NCI-H2107 (cell line): ENCODE measurements around the gene SYCE3.
A peak's percentile ranks its signal among the peaks of the same experiment; 100 is the strongest.

Experiments used
- DNase-seq: peaks from one replicate; lab custom pipeline; 2025; lab: John Stamatoyannopoulos, UW

The SYCE3 gene

DNA sequence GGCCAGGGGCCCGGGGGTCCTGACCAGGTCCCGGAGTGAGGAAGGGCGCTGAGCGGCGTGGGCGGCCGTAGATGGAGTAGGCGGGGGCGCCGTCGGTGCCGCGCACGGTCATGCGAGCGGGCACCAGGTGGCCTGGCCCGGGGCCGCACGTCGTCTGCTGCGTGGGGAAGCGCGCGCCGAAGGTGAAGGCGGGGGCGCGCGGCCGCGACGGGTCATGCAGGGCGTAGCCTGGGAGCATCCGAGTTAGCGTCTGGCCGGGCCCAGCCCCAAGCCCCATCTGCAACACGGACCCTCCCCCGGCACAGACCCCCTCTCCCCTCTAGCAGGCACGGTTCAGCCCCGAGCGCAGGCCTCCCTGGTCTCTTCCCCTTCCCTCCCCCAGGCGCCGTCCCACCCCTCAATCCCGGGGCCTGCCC lies 31.2 kb downstream of the SYCE3 start:
- no peak for DNase-seq

DNA sequence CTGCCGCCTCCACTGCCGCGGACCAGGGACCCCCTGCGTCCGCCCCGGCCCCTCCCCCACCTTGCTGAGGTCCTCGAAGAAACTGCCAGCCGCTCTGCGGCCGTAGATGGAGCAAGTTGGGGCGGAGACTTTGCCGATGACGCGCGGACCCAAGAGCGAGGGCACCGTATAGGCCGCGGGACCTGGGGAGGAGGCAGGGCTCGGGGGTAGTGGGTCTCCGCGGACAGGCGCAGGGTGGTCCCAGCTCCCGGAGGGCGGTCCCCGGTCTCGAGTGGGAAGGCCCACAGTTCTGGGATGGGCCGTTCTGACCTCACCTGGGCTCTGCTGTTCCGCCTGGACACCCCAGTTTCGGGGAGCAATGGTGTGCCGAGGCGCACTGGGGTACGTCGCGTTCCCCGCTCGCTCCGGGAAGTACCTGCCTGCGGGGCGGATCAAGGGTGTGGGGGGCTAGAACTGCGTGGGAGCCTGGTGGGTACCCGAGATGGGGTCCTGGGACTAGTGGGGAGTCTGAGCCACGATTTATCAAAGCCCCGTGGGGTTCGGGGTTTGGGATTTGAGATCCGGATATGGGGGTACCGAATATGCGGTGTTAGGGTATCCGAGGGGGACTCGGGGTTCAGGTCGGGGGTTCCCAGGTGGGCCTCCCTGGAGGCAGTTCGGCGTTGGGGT lies 31.7 kb downstream of the SYCE3 start:
- DNase-seq = no peak

DNA sequence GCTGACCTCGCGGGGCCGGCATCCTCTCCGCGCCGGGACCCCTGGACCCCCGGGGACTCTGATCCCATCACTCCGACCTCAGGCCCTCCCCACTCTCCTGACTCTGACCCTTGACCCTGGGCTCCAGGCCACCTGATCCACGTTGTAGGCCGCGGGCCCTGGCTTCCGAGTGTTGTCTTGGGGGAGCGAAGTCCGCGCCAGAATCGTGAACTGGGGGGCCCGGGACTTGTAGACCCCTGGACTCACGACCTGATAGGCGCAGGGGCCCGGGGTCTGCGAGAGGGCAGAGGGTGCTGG lies 32.2 kb downstream of the SYCE3 start:
- no peak for DNase-seq

DNA sequence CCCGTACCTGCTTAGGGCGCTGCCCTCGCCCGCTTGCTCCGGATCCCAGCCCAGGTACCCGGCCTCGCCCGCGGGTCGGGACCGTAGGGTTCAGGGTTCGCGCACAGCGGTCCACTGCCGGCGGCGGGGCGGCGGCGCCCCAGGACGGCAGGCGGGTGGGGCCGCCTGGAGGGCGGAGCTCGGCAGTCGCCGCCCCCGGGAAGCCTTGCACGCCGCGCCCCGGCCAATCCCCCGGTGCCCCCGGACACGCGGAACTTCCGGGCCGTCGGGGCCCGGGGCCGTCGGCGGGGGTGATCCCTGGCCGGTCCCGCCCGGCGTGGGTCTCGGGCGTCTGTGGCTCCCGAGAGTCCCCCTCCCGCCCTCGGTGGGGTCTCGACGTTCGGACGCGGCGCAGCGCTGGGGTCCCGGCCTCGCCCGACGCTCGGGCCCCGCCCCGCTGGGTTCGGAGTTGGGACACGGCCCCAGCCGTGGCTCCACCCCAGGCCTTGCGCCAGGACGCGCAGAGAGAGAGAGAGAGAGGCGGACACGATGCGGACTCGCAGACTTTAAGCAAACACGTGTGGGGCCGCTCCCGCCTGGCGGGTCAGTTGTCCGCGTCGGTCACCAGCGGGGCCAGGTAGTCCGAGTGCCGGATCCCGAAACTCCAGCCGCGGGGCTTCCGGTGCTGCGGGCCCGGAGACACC lies 32.7 kb downstream of the SYCE3 start, which contains the start of gene TYMP:
TSS of gene TYMP (minus strand) at position 116 of the 683 bp plus-strand sequence. CDS start 303 bp downstream, outside the sequence.
- no peak for DNase-seq

DNA sequence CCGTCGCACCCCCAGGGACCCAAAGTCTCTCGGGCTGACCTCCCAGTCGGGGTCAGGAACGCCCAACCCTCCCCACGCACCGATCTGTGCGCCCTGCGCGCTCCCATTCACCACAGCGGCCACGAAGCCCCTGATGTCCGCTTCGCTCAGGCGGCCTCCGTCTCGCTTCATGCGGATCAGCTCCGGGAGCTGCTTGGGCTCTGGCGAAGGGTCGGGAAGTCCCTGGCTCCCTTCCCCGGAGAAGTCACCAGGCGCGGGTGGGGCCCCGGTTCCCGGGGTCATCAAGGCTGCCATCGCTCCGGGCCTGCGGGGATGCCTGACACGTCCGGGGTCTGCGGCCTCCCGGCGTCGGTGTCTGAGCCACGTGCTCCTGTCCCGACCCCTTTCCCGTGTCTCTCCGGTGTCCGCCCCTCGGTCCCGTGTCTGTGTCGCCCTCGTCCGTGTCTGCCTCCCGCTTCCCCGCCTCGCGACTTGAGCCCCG lies 33.3 kb downstream of the SYCE3 start:
- DNase-seq = no peak

DNA sequence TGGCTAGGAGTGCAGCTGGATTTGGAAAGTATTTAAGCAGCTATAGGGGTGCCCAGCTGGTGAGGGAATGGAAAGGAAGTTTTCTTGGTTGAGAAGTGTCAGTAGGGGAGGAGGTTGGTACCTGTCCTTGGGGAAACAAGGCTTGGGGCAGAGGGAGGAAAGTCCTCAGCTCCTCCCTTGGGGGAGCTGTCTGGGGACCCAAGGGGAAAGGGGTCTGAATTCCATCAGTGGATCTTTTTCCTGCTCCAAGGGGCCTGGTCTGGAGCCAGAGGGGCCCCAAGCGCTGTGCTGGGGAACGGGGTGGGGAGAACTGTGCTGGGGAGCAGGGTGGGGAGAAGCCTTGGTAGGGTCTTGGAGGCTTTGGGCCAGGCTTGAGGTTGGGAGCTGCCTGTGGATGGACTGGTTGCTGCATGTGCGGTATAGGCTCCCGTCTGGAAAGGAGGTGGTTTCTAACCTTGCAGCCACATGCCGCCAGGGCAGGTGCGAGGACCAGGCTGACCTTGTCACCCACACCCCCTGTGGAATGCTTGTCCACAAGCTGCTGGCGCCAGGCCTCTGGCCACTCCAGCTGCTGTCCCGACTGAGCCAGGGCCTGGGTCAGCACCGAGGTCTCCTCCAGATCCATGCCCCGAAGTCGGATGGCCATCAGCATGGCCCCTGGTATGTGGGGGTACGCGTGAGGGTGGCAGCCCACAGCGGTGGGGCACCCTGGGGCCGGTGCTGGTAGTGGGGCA lies 33.9 kb downstream of the SYCE3 start:
- DNase-seq = no peak

DNA sequence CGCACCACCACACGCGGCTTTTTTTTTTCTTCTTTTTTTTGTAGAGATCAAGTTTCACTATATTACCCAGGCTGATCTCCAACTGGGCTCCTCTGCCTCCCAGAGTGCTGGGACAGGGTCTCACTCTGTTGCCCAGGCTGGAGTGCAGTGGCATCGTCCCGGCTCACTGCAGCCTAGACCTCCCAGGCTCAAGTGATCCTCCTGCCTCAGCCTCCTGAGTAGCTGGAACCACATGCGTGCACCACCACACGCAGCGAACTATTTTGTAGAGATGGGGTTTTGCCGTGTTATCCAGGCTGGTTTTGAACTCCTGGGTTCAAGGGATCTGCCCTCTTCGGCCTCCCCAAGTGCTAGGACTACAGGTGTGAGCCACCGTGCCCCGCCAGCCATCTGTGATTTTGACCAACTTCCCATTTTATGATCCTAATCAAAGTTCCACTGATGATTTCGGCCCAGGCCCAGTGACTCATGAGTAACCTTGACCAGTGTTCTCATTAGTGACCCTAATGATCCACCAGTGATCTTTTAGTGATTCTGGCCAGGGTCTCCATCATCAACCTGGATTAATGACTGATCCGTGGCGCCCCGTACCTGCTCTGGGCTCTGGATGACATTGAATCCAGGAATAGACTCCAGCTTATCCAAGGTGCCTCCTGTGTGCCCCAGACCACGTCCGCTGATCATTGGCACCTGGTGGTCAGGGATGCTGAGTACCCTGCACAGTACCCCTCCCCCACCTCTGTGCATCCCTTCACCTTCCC lies 34.6 kb downstream of the SYCE3 start:
- no peak for DNase-seq

DNA sequence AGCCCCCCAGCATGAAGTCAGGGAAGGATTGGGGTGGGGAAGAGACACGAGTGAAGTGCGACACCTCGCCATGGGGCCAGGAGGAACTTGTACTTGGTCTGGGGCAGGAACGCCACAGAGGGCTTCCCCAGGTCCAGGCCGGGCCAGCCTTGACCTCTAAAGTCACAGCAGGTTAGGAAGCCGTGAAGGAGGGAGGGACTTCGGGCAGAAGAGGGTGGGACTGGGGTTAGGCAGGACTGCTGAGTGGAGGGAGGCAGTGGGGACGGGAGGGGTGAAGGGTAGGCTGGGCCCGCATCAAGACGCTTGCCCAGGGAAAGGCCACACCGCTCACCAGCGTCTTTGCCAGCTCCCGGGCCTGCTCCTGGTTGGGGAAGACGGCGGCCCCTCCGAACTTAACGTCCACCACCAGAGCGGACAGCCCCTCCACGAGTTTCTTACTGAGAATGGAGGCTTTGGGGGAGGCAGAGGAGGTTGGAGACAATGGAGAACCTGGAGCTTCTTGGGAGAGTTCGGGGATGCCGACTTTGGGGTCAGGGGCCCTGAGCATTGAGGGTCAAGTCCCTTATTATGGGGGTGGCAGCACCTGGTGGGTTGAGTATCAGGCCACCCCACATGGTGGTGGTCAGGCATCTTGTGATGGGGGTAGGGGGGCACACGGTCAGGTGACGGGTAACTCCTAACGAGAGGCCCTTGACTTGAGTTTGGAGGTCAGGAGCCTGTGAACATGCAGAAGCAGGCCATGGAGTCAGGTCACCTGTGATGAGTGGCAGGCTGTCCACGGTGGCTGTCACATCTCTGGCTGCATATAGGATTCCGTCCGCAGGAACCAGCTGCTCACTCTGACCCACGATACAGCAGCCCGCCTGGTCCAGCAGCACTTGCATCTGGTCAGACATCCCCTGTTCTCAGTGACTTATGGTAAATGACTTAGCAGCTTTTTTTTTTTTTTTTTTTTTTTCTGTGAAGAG lies 35.6 kb downstream of the SYCE3 start:
- no peak for DNase-seq

DNA sequence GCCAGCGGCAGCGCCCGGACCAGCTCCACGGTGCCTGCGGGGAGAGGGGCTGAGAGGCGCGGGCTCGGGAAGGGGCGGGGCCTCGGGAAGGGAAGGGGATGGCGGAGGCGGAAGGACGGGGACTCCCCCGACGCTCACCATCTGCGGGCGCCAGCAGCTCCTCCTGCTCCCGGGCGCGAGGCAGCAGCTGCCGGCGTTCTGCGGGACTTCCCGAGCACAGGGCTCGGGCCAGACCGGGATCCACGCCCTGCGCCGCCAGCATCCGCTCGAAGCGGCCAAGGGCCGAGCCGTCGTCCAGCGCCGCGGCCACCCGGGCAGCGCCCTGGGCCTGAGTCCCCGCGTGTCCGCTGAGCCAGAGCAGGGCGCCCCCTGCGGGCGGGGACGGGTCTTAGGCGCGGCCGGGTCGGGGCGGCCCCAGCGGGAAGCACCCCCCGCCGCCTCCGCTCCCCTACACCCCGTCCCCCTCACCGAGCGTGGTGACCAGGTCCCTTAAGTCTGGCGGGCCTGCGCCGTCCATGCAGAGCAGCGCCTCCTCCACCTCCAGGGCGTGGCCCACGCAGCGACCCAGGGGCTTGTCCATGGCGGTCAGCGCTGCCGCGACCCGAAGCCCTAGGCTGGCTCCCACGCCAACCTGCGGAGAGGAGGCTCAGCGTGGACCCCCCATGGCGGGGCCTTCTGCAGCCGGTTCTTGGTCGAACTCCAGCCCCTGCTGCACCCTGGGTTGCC lies 36.4 kb downstream of the SYCE3 start:
- peak; percentile 41 for DNase-seq

DNA sequence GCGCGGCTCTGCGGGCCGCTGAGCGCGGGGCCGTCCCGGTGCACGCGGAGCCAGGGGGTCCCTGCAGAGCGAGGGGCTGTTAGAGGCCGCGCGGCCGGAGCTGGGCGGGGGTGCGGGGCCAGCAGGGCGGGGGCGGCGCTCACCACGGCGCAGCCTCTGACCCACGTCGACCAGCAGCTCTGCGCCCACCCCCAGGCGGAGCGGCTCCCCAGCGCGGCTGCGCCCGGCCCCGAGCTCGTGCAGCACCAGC lies 36.9 kb downstream of the SYCE3 start:
- no peak for DNase-seq

DNA sequence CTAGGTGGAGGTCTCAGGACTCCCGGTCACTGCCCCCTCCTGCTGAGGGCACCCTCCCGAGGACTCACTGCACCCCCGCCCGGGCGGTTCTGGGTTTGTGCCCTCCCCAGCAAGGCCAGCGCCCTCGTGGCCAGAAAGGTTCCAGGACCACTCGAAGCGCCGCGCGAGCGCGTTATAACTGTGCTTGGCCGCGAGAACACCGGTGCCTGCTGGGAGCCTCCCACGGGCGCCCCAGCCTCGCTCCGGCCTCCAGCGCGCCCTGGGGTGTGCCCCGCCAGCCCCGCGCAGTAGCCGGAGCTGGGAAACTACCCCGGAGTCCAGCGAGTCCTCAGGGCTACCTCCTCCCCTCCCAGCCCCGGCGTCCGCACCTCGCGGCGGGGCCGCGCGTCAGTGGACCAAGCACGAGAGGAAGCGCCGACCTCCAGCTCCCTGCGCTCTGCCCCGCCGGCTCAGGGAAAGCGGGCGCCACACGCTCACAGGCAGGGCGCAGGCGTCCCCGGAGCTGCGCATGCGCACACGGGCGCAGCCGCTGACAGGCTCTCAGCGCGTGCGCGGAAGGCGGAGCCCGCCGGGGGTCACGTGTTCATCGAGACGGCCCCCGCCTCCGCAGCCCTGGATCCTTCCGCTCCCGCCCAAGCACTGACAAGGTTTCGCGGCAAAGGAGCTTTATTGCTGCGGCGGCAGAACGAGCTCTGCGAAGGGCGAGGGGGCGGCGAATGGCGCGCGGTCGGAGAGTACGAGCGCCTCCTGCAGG lies 37.4 kb downstream of the SYCE3 start, which contains the start of gene SCO2:
TSS of gene SCO2 (minus strand) at position 495 of the 754 bp plus-strand sequence. CDS start 1,187 bp downstream, outside the sequence.
- peak; percentile 82 for DNase-seq

DNA sequence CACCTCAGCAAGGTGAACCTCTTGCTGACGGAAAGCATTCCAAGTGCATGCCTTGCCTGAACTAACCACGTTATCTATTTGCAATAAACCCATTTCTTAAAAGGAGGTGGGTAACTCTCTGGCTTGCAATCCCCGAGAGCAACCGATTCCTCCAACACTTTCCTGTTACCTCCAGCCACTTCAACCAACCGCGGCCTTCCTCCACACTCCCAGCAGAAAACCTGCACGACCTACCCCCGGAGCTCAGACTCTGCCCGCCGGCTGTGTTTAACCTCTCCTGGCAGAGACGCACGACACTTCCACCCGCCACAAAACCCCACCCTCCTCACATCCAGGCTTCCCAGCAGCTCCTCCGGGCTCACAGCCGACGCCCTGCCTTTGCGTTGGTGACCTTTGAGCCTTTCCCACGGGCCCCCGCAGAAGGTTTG lies 38.0 kb downstream of the SYCE3 start:
- no peak for DNase-seq

DNA sequence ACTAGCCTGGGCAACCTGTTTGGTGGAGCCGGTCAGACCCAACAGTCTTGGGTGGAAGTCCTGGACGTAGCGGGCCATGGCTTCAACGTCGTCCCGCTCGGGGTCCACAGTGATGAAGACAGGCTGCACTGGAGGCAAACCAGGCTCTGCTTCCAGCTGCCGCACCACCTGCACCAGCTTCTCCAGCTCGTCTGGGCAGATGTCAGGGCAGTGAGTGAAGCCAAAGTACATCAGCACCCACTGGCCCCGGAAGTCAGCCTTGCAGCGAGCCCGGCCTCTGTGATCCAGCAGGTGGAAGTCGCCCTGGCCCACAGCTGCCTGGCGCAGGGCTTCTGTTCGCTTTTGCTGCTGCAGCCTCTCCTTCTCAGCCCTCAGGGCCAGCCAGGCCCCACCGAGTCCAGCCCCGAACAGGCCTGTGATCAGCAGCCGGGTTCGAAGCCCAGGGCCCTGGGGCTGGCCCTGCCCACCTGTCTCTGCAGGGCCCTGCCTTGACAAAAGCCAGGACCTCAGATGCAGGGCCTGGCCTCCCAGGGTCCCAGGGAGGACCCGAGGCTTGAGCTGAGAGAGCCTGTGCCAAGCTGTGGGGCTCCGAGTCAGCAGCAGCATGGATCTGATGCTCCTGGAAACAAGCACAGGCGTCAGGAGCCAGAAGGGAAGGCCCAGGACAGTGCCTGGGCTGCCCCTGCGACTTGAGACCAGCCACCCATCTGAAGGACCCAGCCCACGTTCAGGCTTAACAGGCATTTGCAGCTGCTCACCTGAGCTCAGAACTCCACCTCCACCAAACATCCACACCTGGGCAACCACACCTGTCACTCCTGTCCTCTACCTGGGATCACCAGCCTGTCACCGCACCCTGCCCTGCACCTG lies 38.7 kb downstream of the SYCE3 start:
- DNase-seq = no peak

DNA sequence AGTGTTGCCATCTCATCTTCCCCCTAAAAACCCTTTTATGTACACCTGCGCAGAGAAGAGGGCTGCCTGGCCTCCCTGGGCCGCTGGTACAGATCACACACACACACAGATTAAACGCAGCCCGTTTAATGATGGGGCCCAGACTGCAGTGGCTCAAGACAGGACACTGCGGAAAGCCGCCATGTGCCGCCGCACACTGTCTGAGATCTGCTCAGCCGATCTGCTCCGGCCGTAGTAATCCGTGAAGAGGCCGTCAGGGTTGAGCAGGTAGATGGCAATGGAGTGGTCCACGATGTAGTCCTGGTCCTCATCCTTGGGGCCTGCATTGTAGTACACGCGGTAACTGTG lies 39.3 kb downstream of the SYCE3 start:
- no peak for DNase-seq

DNA sequence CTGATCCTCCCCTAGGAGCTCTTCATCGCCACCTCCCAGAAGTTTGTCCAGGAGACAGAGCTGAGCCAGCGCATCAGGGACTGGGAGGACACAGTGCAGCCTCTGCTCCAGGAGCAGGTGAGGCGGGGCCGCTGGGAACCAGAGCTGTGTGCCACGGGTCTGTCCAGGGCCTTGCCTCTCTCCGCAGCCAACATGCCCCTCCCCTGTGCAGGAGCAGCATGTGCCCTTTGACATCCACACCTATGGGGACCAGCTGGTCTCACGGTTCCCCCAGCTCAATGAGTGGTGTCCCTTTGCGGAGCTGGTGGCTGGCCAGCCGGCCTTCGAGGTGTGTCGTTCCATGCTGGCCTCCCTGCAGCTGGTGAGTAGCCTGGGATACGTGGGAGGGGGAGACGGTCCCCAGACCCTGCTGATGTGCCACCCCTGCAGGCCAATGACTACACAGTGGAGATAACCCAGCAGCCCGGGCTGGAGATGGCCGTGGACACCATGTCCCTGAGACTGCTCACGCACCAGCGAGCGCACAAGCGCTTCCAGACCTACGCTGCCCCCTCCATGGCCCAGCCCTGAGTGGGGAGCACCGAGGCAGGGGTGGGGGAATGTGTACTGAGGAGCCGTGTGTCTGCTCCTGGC lies 39.8 kb downstream of the SYCE3 start:
- no peak for DNase-seq

DNA sequence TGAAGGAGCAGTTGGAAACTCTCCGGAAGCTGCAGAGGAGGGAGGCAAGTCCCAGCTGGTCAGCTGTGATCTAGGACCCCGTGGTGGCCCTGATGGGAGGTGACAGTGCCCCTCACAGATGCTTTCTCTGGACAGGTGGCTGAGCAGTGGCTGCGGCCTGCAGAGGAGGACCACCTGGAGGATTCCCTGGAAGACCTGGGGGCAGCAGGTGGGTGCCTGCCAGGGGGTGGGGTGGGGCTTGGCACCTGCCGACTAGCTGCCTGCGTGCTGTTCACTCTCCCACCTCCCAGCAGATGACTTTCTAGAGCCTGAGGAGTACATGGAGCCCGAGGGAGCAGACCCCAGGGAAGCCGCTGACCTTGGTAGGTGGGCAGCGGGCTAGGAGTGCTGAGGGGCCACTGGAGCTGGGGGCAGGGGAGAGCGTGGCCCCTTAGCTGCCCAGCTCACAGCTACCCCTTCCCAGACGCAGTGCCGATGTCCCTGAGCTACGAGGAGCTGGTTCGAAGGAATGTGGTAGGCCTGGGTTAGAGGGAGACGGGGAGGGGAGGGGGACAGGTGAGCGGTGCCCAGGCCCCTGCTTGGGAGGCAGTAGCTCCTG lies 40.4 kb downstream of the SYCE3 start:
- DNase-seq = no peak

DNA sequence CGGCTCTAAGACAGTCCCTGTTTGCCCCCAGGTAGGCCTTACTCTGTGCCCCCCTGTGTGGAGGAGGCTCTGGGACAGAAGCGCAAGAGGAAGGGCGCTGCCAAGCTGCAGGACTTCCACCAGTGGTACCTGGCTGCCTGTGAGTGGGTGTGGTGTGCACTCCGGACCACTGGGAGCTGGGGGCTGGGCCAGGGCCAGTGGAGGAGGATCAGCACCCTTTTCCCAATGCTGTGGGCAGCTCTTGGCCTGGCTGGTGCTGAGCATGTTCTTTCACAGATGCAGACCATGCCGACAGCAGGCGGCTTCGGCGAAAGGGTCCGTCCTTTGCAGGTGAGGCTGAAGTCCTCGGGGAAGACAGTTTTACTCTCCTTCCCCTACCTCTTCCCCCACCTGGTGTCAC lies 41.0 kb downstream of the SYCE3 start:
- DNase-seq = no peak

DNA sequence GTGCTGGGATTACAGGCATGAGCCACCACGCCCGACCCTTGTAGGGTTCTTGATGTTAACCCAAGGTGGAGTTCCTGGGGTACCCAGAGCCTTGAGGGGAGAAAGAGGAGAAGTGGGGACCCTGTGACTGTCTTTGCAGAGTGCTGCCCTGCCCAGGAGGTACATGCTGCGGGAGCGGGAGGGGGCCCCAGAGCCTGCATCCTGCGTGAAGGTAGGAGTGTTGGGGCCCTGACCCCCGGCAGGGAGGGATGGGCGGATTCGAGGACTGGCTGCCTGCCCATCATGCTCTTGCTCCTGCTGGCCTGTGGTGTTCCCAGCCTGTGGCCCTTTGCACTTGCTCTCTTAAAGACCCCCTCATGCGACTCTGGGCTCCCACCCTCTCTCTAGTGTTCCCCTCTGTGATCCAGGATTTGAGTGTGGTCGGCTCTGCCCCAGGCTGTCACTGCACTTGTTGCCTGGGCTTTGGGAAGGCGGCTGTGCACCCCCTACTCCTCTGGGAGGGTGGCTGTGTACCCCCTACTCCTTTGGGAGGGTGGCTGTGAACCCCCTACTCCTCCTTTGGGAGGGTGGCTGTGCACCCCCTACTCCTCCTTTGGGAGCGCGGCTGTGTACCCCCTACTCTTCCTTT lies 41.8 kb downstream of the SYCE3 start:
- DNase-seq = no peak
